Neural crest cell (in vitro differentiated cells): Measurements from ENCODE around the gene ATP6V1C2. TPM values are rescaled to one million over a fixed set of nuclear protein-coding genes. Genes with fewer than 3 reads are reported as not detected.
A peak's percentile ranks its signal among the peaks of the same experiment; 100 is the strongest.
"Not testable (repeated sequence)": the region's sequence is repeated elsewhere in the genome, so short reads cannot be mapped to it uniquely, and the experiment has no call there.

Experiments used
- DNase-seq: peaks from one replicate; pipeline ENCODE4 v3.0.0; 2021; ENCODE audit warnings: low read depth, mixed read lengths, low spot score
- H3K27ac Mint-ChIP-seq: one replicate; pipeline ENCODE4 v1.8.0; 2021; ENCODE audit warnings: mild to moderate bottlenecking, mixed read lengths; ENCODE audit not compliant: unreplicated experiment
- H3K27me3 Mint-ChIP-seq: 2 replicates; pipeline ENCODE4 v1.8.0; 2021; ENCODE audit warnings: low read depth, mild to moderate bottlenecking, mixed read lengths
- H3K36me3 Mint-ChIP-seq: 2 replicates; pipeline ENCODE4 v1.8.0; 2021; ENCODE audit warnings: low read depth, mild to moderate bottlenecking, mixed read lengths
- H3K4me1 Mint-ChIP-seq: 2 replicates; pipeline ENCODE4 v1.8.0; 2021; ENCODE audit warnings: mixed read lengths
- H3K4me3 Mint-ChIP-seq: one replicate; pipeline ENCODE4 v1.8.0; 2021; ENCODE audit warnings: mild to moderate bottlenecking, mixed read lengths
- H3K9me3 Mint-ChIP-seq: 2 replicates; pipeline ENCODE4 v1.8.0; 2021; ENCODE audit warnings: mixed read lengths
- CTCF ChIP-seq: fragments of 200-600 bp; sonication (generic); conservative IDR thresholded peaks from 2 replicates; pipeline ENCODE4 v1.5.0; 2021; ENCODE audit warnings: antibody characterized with exemption, mild to moderate bottlenecking
- total RNA-seq: library from RNA; stranded (reverse); gene quantifications from 2 replicates; pipeline ENCODE4 v1.2.1, GENCODE V29; 2021

Gene ATP6V1C2
- total RNA-seq, 1 donor from 2014 or later = 0.14 TPM

DNA sequence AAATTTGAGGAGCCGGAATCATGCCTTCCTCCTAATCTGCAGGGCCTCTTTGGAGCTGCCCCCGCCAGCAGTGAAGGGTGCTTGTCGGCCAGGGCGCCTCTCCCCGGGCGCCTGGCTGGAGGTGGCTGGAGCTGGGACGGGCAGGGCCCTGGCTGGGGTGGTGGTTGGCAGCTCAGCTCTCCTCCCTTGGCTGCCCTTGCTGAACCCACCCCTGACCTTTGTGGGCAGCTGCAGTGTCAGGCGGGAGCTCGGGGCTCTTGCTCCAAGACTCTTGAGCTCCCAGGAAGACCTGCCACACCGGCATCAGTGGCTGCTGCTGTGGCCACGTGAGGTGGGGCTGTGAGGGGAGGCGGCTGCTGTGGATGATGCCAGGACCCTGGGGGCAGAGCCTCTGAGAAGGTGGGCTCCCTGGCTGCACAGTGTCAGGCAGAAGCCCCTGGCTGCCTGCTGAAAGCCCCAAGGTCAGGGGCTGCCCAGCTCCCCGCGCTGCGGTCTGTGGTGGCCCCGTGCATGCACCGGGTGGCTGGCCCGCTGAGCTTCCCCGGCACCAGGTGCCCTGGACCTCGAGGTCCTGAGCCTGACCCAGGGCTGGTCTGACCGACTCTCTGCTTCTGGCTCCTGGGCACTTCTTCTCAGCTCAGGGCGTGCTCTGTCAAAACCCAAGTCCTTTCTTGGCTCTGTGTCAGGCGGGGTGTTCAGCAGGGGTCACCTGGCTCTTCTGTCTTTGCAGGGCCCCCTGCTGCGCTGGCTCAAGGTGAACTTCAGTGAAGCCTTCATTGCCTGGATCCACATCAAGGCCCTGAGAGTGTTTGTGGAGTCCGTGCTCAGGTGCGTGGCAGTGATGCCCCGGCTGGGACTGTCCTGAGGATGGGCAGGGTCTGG lies 56.7 kb downstream of the ATP6V1C2 start:
- DNase-seq = no peak
- Mint-ChIP-seq H3K4me1 (peaks cover 4% of the 10 kb centered on the region), H3K27ac (peak overlapping the region; percentile 19), H3K4me3 (no peak overlapping the region), H3K9me3 (no peaks in the 10 kb centered on the region), H3K36me3 (peaks cover 10% of the 10 kb centered on the region), H3K27me3 (no peaks in the 10 kb centered on the region)
- TF ChIP-seq CTCF = no peak

- H3K27ac Mint-ChIP-seq = no peak overlapping the region
Measured at GRCh38 chr2:10778724-10779115, 57.3 kb downstream of the ATP6V1C2 start.

DNA sequence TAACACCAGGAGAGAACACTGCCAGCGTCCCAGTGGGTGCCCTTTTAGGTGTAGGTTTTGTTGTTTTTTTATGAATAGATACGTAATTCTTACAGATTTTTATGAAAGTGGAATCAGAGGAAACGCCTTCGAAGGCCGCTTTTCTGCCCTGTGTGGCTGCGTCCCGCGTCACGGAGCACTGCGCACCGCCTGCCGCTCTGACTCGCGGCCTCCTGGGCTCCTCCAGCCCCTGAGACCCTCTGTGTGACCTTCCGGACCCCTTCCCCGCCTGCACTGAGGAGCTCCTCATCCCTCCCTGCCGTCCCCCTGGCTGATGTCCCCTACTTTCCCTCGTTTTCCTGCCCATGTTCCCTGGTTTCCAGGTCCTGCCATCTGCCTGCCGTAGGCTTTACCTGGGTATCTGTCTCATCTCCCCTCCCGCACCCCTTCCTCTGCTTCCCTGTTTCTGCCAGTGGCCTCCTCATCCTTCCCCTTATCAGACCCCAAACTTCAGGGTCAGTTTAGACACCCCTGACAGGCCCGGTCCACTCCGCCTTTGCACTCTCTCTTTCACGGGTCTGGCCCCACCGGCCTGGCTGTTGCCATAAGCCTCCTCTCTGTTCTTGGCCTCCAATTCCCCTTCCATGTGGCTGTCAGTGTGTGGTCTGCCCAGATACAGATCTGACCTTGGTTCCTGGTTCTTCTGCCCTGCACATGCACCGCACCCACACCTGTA lies 58.5 kb downstream of the ATP6V1C2 start:
- H3K27me3 Mint-ChIP-seq = no peaks in the 10 kb centered on the region
- TF ChIP-seq CTCF = no peak

More at GRCh38 chr2:10778724-10779115, 57.3 kb downstream of the ATP6V1C2 start:
- no peak for DNase-seq
- Mint-ChIP-seq H3K36me3 (peaks cover 15% of the 10 kb centered on the region), H3K4me1 (peaks cover 4% of the 10 kb centered on the region), H3K27me3 (no peaks in the 10 kb centered on the region), H3K9me3 (no peaks in the 10 kb centered on the region), H3K4me3 (no peak overlapping the region)
- TF ChIP-seq CTCF = no peak

GRCh38 chr2:10780491-10780820 lies 59.0 kb downstream of the ATP6V1C2 start:
- no peak overlapping the region for H3K4me3 Mint-ChIP-seq

More for the DNA sequence above, 58.5 kb downstream of the ATP6V1C2 start:
- no peak for DNase-seq
- peak overlapping the region; percentile 27 for H3K27ac Mint-ChIP-seq
- no peak overlapping the region for H3K4me3 Mint-ChIP-seq
- no peaks in the 10 kb centered on the region for H3K9me3 Mint-ChIP-seq
- H3K4me1 Mint-ChIP-seq = peaks cover under 1% of the 10 kb centered on the region
- peaks cover 18% of the 10 kb centered on the region for H3K36me3 Mint-ChIP-seq

DNA sequence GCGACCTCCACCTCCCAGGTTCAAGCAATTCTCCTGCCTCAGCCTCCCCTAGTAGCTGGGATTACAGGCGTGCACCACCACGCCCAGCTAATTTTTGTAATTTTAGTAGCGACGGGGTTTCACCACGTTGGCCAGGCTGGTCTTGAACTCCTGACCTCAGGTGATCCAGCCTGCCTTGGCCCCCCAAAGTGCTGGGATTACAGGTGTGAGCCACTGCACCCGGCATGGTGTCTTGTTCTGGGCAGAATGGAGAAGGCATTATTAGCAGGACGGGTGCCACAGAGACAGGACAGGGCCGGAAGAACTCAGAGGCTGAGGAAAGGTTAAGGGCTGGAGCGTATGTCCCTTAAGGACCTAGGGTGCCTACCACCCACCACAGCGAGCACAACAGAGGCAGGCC lies 59.4 kb downstream of the ATP6V1C2 start:
- not testable (repeated sequence) for H3K27me3 Mint-ChIP-seq, H3K4me1 Mint-ChIP-seq

More at GRCh38 chr2:10780491-10780820, 59.0 kb downstream of the ATP6V1C2 start:
- no peak for TF ChIP-seq CTCF
- Mint-ChIP-seq H3K9me3 (no peaks in the 10 kb centered on the region), H3K4me1 (no peaks in the 10 kb centered on the region), H3K27ac (no peak overlapping the region), H3K36me3 (peaks cover 20% of the 10 kb centered on the region), H3K27me3 (no peaks in the 10 kb centered on the region)
- no peak for DNase-seq

GRCh38 chr2:10781746-10782145 lies 60.3 kb downstream of the ATP6V1C2 start:
- Mint-ChIP-seq H3K9me3 (no peaks in the 10 kb centered on the region), H3K36me3 (peaks cover 26% of the 10 kb centered on the region)

More for the DNA sequence above, 59.4 kb downstream of the ATP6V1C2 start:
- H3K36me3 Mint-ChIP-seq = peaks cover 20% of the 10 kb centered on the region
- H3K27ac Mint-ChIP-seq, DNase-seq, H3K9me3 Mint-ChIP-seq, H3K4me3 Mint-ChIP-seq: not testable (repeated sequence)

More at GRCh38 chr2:10781746-10782145, 60.3 kb downstream of the ATP6V1C2 start:
- TF ChIP-seq CTCF = no peak
- no peak overlapping the region for H3K4me3 Mint-ChIP-seq
- H3K4me1 Mint-ChIP-seq = no peaks in the 10 kb centered on the region
- no peak for DNase-seq
- no peak overlapping the region for H3K27ac Mint-ChIP-seq
- no peaks in the 10 kb centered on the region for H3K27me3 Mint-ChIP-seq
